Mammary epithelial cell (primary cell): ENCODE results near the gene ARHGAP4.

Experiments
- CTCF ChIP-seq, 2 donors: IDR thresholded peaks in 1 of 2; conservative IDR thresholded peaks in 1 of 2; 2 replicates each; pipeline ENCODE4 v1.5.1; 2011 to 2012; ENCODE audit warnings: inconsistent platforms in 2 of 2, low read length in 2 of 2, mild to moderate bottlenecking in 2 of 2, control low read depth in 1 of 2, low read depth in 1 of 2; ENCODE audit not compliant: insufficient read depth in 1 of 2; ENCODE audit errors: extremely low read depth in 1 of 2
- EZH2 ChIP-seq: IDR thresholded peaks from 2 replicates; pipeline ENCODE4 v1.6.1; 2012; ENCODE audit warnings: low read length, inconsistent platforms, borderline replicate concordance

DNA sequence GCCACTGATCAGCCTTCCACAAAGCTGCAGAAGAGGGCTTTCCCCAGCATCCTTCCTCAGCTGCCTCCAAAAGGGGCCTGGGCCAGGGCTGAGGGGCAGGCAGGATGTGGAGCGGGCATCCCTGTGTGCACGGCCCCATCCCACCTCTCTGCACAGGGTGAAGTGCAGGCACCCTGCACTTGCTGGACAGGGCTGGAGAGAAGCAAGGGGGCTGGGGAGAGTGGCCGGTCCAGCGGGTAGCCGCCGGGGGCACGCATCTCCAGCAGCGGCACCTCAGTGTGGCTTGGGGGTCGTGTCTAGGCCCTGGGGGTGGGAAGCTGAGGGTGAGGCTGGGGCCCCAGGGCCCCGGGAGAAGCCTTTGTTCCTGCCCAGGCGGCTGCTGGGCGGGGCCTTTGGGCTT is 18.6 kb downstream of the ARHGAP4 start:
- TF ChIP-seq CTCF (conservative IDR thresholded peaks at IDR 0.05 in 1 of 2, IDR thresholded peaks at IDR 0.05 in 1 of 2; ENCODE audit: extremely low read depth in 1 of 2, insufficient read depth in 1 of 2, low read depth in 1 of 2, low read length in 2 of 2) (no peak), EZH2 (no peak)
